ENCODE results near the gene CATSPERZ. TPM values are rescaled to one million over a fixed set of nuclear protein-coding genes. Genes with fewer than 3 reads are reported as not detected.

Gene CATSPERZ
- total and polyA plus RNA-seq, 2 of the 13 experiments (the other 11 are each of a cell fraction or from before 2014, with no cell fraction given) = 0.22 to 0.48 TPM

GRCh38 chr11:64317961-64318765 is 18.0 kb downstream of the CATSPERZ start, which contains the start of gene PRDX5 (continued):
- TF ChIP-seq MTERF4 (CRISPR knock-in tag; IDR thresholded peaks at IDR 0.05) (no peak), ZNF556 (CRISPR knock-in tag; IDR thresholded peaks at IDR 0.05; ENCODE audit: borderline replicate concordance) (peak; percentile 46; the same call in 1 of the 2 replicates), ZNF678 (CRISPR knock-in tag; IDR thresholded peaks at IDR 0.05) (peak; percentile 81; the same call in 1 of the 2 replicates), RFX3 (CRISPR knock-in tag; IDR thresholded peaks at IDR 0.05) (no peak), ZNF317 (CRISPR knock-in tag; IDR thresholded peaks at IDR 0.05) (peak; percentile 36; the same call in 1 of the 2 replicates), ZNF280B (CRISPR knock-in tag; IDR thresholded peaks at IDR 0.05; ENCODE audit: borderline replicate concordance) (peak; percentile 56; the same call in 1 of the 2 replicates), ZNF17 (CRISPR knock-in tag; IDR thresholded peaks at IDR 0.05) (no peak), PHF5A (CRISPR knock-in tag; IDR thresholded peaks at IDR 0.05; ENCODE audit: low read depth, unreplicated experiment) (no peak), BRCA1 (CRISPR knock-in tag; IDR thresholded peaks at IDR 0.05) (no peak), TAF15 (IDR thresholded peaks at IDR 0.05; ENCODE audit: low read depth, low read length, poor library complexity, severe bottlenecking) (no peak), ZNF337 (CRISPR knock-in tag; IDR thresholded peaks at IDR 0.05; ENCODE audit: borderline replicate concordance, low read depth) (no peak), ZFX (CRISPR knock-in tag; IDR thresholded peaks at IDR 0.05; ENCODE audit: low read depth) (peak; percentile 56), ZNF558 (CRISPR knock-in tag; IDR thresholded peaks at IDR 0.05; ENCODE audit: borderline replicate concordance) (peak; percentile 59; the same call in 1 of the 2 replicates), KLF15 (CRISPR knock-in tag; IDR thresholded peaks at IDR 0.05; ENCODE audit: borderline replicate concordance) (no peak), NCOA1 (CRISPR knock-in tag; IDR thresholded peaks at IDR 0.05) (peak; percentile 28; the same call in 1 of the 2 replicates), MTF2 (CRISPR knock-in tag; IDR thresholded peaks at IDR 0.05; ENCODE audit: borderline replicate concordance) (peak; percentile 74; the same call in 1 of the 2 replicates), ZNF430 (CRISPR knock-in tag; IDR thresholded peaks at IDR 0.05) (no peak), ELF4 (CRISPR knock-in tag; IDR thresholded peaks at IDR 0.05; ENCODE audit: borderline replicate concordance) (peak; percentile 92; the same call in 1 of the 2 replicates), PATZ1 (CRISPR knock-in tag; IDR thresholded peaks at IDR 0.05) (peak; percentile 56), E2F1 (CRISPR knock-in tag; IDR thresholded peaks at IDR 0.05) (peak; percentile 76; the same call in 1 of the 2 replicates), SRSF1 (optimal IDR thresholded peaks at IDR 0.05; ENCODE audit: low read depth, low read length) (no peak)

Data from HepG2 (cell line).